A549 (cell line): ENCODE results near the gene KRT13.
"Not testable (repeated sequence)": the region's sequence is repeated elsewhere in the genome, so short reads cannot be mapped to it uniquely, and the experiment has no call there.

Experiments
- NPAS2 ChIP-seq: fragments of 250-450 bp; sonication (Bioruptor Pico); IDR thresholded peaks from 2 replicates; pipeline ENCODE4 v1.8.0; 2022; ENCODE audit warnings: mild to moderate bottlenecking, moderate library complexity, borderline replicate concordance
- POLR2AphosphoS2 ChIP-seq: conservative IDR thresholded peaks from 2 replicates; pipeline ENCODE4 v1.6.1; 2012; ENCODE audit warnings: low read length, improper control_type of control experiment, inconsistent platforms
- ZC3H11A ChIP-seq: fragments of 450-650 bp; IDR thresholded peaks from 2 replicates; pipeline ENCODE4 v1.6.1; 2014; ENCODE audit warnings: antibody characterized with exemption, mild to moderate bottlenecking
- TF ChIP-seq, protein P1 (sequence below): fragments of >200 bp; sonication (Bioruptor Twin); formaldehyde crosslinking; IDR thresholded peaks from 3 replicates; pipeline ENCODE4 v1.5.1; 2016

DNA sequence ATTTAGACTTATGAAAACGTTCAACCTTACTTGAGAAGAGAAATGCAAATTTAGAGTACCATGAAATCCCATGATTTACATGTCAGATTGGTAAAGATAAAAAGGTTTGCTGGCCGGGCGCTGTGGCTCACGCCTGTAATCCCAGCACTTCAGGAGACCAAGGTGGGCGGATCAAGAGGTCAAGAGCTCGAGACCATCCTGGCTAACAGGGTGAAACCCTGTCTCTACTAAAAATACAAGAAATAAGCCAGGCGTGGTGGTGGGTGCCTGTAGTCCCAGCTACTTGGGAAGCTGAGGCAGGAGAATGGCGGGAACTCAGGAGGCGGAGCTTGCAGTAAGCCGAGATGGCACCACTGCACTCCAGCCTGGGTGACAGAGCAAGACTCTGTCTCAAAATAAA lies 37.4 kb upstream of the KRT13 start:
- TF ChIP-seq, protein P1, sequence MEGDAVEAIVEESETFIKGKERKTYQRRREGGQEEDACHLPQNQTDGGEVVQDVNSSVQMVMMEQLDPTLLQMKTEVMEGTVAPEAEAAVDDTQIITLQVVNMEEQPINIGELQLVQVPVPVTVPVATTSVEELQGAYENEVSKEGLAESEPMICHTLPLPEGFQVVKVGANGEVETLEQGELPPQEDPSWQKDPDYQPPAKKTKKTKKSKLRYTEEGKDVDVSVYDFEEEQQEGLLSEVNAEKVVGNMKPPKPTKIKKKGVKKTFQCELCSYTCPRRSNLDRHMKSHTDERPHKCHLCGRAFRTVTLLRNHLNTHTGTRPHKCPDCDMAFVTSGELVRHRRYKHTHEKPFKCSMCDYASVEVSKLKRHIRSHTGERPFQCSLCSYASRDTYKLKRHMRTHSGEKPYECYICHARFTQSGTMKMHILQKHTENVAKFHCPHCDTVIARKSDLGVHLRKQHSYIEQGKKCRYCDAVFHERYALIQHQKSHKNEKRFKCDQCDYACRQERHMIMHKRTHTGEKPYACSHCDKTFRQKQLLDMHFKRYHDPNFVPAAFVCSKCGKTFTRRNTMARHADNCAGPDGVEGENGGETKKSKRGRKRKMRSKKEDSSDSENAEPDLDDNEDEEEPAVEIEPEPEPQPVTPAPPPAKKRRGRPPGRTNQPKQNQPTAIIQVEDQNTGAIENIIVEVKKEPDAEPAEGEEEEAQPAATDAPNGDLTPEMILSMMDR = not testable (repeated sequence)
- TF ChIP-seq NPAS2 (CRISPR knock-in tag); POLR2AphosphoS2; ZC3H11A: not testable (repeated sequence)
